ENCODE results near the gene CFAP46.
"Not testable (repeated sequence)": the region's sequence is repeated elsewhere in the genome, so short reads cannot be mapped to it uniquely, and the experiment has no call there.

The CFAP46 gene

DNA sequence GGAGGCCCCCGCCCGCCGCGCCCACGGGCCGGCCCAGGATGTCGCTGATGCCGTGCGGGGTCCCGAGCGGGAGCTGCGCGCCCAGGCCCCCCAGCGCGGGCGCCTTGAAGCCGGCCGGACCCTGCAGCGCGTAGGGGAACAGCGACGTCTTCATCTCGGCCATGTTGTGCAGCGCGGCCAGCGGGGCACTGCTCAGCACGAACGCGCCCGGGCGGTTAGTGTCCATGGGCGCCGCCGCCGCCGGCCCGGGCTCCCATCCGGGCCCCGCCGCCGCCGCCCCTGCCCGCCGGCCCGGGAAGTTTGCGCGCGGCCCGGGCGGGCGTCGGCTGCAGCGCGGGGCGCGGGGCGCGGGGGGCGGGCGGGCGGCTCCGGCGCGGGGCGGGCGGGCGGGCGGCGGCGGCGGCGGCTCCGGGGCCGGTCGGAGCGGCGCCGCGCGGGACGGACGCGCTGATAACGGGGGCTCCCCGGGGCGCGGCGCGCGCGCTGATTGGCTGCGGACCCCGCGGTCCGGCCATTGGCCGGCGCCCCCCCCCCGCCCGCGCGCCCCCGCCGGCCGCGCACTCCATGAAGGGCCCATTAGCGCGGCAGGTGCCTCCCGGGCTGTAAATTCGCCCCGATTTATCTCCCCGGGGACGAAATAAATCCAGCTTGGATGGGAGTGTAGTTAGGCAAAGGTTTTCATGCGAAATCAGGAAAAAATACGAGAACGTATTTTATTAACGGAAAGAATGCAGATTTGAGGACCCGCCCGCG is 156.5 kb downstream of the CFAP46 start, which contains the start of gene NKX6-2:
TSS of gene NKX6-2 (minus strand) at position 425 of the 753 bp plus-strand sequence. CDS start at position 226, 199 bp downstream.
- DNase-seq, result no peak

DNA sequence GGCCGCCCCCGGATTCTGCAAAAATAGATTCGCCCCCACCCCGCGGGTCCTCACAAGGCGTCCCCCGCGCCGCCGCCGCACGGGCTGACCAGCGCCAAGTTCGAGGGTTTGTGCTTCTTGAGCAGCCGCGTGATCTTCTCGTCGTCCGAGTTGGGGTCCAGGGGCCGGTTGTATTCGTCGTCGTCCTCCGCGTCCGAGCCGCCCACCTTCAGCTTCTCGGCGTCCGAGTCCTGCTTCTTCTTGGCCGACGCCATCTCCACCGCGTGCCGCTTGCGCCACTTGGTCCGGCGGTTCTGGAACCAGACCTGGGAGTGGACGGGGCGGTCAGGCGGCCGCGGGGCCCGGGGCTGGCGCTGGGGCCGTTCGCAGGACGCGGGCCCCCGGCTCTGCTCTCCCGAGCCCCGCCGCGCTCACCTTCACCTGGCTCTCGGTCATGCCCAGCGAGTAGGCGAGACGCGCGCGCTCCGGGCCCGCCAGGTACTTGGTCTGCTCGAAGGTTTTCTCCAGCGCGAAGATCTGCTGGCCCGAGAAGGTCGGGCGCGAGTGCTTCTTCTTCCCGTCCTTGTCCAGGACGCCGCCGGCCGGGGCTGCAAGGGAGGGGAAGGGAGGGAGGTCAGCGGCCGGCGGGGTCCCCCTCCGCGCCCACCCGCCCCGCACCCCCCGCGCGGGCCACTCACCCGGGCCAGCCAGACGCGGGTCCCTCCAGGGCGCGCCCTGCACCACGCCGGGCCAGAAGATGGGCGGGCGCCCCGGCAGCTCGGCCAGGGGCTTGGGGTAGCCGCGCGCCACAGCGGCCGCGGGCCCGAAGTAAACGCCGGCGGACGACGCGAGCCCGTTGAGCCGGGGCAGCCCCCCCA is 157.3 kb downstream of the CFAP46 start:
- DNase-seq, result no peak

DNA sequence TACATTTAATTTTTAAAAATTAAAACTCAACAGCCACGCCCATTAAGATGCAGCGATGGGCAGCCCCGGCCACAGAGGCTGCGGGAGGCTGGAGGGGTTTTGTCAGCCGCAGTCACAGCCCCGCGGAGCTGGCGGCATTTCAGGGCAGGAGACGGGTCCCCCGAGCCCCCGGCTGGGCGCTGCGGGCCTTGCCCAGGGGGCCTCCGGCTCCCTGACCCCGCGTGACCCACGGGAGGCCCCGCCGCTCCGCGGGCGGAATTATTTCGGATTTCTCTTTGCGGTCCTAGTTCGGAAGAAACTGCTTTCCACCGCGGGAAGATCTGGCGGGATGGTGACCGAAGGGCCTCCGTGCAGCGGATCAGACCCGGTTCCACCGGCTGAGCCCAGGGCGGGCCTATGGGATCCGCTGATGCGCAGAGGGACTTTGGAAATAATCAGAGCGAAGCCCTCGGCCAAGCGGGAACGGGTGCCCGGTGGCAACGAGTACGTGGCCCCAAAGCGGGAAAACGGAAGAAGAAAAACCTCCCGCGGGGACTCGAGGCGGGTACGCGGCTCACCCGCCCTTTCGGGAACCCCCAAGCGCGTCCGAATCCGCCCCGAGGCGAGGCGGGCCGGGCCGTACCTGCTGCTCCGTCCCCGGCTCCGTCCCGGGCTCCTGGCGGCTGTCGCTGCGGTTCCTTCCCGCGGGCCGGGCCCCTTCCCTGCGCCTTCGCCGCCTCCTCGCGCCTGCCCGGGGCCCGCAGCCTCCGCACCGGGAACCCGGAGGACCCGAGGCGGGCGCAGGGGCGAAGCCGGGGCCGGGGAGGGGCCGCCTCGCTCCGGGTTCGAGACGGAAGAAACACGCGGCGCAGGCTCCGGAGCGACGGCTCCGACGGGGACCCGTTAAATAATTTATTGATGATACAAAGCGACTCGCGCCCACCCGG is 158.2 kb downstream of the CFAP46 start:
- no peak for DNase-seq

DNA sequence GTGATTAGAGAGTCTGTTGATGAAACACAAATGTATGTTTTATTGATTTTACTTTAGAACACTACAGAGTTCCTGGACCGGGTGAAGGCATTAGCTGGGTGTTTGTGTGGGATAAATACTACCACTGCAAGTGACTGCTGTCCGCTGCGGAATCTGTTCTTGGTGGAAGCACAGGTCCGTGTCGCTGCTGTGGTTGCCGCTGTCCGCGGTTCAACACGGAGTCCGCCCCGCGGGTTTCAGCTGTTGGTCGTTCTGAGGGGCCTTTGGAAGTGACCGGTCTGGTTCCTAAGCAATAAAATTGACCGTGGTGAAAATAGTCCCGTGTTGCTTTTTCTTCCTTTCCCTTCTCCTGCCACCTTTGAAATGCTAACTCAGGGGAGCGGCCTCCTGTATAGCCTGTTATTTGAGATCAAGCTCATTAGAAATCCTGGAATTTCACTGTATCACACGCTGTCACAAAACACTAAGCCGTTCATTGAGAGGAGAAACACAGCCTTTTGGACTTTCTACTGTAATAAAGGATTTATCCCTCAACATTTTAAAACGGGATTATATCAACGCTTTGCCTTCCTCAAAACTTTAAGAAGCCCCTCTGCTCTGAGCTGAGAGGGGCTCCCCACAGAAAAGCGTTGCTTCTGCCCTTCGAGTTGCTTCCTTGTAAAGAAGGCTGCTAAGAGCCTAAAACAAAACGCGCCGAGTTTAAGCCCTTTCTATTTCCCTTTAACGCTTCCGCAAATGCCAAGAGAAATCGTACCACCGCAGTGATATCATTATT is 159.0 kb downstream of the CFAP46 start:
- DNase-seq, result no peak

DNA sequence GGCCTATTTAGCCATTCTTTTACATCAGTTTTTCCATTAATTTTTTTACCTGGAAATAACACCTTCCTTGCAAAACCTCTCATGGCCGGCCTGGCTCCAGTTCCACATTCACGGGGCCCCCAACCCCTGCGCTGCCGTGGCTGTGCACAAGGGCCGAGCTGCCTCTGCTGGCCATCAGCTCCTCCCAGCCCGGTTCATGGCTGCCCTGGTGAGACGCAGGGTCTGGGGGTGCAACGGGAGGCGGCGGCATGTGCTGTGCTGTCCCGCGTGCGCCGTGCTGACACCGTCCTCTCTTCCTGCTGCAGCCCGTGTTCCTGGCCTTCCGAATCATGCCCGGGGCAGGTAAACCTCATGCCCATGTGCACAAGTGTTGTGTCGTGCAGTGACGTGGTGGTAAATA is 160.8 kb downstream of the CFAP46 start:
- DNase-seq, result no peak

DNA sequence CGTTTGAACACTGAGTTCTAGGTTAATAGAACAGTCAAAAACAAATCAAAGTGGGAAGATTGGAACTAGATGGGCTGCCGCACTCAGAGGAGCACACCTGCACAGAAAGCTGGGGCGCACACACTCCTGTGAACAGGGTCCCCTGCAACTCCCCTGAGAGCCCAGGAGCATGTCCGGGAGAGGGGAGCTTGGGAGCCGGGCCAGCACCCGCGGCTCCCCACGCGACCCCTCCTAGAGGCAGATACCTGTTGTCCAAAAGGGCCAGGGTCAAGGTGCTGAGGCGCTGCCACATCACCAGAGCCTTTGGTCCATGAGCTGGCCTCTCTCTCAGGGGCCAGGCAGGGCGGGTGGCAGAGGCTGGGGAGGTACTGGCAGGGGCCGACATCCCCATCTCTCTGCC is 162.0 kb downstream of the CFAP46 start:
- DNase-seq, result no peak

DNA sequence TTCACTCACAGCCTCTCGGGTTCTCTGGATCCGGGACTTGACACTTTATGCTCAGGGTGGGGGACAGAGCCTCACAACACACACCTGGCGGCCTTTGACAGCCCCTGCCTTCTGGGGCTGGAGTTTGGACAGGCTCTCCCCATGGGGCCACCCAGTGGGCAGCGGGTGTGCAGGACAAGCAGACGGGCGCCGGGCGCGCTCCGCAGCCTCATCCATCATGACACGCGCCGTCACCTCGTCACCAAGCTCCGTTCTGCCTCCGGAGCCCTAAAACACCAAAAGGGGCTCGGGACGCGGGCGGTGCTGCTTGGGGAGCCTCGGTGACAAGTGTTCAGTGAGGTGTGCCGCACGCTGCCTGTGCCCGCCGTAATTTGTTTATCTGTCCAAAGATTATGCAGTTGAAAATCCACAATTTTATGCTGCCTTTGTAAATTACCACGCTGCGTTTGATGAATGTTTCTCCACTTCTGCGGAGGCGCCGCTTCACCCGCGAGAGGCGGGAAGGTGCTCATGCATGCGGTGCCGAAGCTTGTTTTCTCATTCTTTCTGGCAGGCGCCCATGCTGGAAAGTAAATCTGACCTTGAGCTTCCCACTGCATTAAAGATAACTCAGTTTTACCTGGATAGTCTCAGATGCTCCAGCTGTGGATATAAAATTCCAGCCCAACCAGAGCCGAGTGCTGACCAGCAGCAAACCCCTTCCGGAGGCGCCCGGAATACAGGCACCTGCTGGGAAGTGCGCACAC is 162.6 kb downstream of the CFAP46 start:
- DNase-seq, result no peak

DNA sequence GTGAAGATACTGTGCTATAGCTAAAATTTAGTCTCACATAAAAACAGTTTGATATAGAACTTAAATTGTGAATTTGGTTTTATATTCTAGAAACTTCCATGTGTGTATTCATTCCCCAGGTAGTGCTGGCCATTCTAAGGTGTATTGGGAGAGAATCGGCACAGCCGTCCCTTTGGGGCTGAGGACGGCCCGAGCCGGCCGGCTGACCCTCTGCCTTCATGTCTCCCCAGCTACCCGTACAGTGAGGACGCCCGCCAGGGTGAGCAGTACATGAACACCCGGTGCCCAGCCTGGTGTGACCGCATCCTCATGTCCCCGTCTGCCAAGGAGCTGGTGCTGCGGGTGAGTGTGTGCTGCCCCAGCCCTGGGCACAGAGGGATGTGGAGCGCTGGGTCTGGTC is 164.9 kb downstream of the CFAP46 start:
- DNase-seq, result no peak

DNA sequence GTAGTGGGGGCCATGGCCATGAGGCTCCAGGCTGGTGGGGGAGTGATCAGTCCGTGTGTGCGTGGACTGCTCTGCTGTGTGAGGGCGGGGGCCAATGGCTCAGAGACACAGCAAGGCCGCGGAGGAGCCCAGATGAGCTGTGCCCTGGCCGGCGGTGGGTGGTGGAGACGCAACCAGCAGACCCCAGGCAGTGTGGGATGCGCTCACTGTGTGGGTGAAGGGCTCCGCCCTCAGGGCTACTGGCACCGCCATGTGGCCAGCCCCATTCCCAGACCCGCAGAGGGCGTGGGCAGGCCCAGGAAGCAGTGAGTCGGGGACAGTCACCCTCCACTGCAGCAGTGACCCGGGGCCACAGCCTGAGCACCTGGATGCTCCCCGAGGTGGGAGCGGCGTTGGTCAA is 165.5 kb downstream of the CFAP46 start:
- DNase-seq, result no peak

DNA sequence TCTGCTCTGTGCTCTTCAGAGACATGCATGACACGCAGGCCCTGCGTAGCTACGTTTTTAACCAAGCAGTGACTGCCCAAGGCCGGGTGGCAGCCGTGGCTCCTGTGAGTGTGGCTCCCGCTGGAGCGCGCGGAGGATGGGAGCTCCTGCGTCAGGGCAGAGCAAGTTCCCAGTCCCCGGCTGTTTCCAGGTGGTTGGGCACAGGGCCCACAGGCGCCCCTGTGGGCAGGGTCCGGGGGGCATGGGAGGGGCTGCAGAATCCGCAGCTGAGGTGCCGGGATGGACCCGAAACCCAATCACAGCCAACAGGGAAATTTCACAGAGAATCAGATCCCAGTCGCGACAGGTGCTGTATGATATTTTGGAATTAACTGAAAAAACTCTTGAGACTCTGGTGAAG is 166.2 kb downstream of the CFAP46 start:
- DNase-seq, result no peak

DNA sequence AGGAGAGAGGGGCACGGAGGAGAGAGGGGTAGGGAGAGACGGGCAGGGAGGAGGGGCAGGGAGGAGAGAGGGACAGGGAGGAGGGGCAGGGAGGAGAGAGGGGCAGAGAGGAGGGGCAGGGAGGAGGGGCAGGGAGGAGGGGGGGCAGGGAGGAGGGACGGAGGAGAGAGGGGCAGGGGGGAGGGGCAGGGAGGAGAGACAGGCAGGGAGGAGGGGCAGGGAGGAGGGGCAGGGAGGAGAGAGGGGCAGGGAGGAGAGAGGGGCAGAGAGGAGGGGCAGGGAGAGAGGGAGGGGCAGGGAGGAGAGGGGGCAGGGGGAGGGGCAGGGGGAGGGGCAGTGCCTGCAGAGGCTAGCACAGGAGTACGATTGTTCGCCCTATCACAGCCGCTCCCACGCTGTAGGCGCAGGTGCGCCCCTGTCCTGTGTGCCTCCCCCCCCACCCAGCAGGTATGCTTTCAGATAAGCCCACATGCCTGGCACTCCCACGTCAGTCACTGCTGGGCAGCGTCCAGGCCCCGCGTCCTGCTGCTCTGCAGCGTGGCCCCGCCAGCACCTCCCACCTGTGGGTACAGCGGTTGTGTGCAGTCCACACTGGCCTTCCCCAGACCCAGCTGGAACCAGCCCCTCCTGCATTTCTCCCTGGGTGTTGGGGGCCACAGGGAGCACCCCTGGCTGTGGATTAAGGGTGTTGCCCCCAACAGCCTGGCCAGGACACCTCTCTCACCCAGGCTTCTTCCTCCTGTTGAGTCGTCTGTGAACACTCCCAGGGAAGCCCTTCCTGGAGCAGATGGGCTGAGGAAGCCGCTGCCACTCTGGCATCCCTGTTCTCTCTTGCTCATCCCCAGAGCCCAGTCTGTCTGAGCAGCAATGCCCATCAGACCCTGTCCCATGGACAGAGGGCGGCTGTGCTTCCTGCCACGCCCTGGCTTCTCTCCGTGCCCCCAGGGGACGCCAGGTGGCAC is 167.2 kb downstream of the CFAP46 start:
- no peak for DNase-seq

DNA sequence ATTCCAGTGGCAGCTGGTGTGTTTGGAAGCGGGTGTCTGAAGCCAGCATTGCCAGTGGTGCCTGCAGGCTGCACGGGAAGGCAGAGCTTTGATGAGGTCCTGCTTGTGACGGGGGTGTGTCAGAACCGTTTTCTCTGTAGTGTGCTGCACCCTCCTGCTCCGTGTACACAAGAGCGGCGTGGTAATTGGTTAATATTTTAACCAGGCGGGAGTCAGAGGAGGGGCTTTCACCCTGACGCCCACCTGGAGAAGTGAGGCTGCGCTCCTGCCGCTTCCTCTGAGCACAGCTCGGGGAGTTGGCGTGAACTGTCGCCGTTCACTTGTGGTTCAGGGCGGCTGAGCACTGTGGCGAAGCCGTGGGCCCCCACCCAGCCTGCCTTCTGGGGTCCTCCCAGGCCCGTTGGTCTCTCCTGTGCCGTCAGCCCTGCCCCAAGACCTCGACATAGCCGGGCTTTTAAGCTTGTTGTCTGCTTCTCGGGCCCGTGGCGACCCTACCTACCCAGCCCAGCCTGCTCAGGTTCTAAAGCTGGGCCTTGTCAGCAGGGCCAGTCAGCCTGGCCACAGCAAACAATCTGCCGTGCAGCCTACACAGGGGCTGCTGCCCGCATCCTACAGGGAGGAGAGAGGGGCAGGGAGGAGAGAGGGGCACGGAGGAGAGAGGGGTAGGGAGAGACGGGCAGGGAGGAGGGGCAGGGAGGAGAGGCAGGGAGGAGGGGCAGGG is 168.0 kb downstream of the CFAP46 start:
- DNase-seq, result no peak

DNA sequence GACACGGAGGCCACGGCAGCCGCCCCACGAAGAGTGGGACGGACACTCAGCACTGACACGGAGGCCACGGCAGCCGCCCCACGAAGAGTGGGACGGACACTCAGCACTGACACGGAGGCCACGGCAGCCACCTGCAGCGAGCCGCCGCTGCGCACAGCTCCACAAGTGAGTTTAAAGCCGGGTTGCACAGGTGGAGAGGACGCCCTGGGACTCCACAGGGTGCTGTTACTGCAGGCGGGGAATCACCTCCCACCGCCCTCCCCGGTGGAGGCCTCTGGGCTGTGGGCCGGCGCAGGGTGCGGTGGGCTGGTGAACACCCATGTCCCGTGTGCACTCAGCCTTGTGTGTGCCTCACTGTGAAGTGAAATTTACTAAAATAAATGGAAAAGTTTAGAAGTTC is 169.6 kb downstream of the CFAP46 start:
- not testable (repeated sequence) for DNase-seq

DNA sequence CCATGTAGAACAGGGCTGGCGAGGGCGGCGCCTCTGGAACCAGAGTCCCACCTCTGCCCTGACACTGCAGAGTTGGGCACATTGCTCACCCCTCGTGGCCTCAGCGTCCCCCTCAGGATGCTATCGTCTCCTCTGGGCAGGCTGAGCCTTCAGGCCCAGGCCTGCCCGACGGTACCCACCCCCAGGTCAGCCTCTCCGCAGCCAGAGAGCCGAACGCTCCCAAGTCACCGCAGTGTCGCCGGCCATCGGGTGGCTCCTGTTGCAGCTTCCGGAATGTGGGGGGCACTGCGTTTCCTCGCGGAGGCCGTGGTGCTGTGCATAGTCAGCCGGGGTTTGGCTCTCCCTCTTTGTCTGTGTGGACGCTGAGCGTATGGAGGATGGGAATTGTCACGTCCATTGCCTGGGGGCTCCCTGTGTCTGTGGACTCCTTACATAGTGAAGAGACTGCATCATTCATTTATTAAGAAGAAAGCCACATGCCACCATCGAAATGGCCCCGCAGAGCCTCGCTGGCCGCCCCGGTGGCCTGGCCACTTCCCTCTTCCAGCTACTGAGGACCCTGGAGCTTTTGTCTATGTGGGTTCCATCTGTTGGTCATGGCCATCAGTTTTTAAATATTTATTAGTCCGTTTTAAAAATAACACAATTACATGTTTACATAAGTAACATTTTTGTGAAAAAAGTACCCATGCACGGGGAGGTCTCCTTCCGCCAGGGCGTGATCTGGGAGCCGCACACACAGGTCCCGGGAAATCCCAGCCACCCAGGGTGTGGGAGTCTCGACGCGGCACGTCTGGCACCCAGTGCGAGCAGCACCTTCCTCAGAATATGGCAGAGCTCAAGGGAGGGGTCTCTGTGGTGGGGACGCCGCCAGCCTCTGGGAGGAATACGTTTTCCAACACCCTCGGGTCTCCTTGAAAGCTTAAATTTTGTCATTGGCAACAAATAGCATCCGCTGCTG is 172.0 kb downstream of the CFAP46 start:
- DNase-seq, result no peak

DNA sequence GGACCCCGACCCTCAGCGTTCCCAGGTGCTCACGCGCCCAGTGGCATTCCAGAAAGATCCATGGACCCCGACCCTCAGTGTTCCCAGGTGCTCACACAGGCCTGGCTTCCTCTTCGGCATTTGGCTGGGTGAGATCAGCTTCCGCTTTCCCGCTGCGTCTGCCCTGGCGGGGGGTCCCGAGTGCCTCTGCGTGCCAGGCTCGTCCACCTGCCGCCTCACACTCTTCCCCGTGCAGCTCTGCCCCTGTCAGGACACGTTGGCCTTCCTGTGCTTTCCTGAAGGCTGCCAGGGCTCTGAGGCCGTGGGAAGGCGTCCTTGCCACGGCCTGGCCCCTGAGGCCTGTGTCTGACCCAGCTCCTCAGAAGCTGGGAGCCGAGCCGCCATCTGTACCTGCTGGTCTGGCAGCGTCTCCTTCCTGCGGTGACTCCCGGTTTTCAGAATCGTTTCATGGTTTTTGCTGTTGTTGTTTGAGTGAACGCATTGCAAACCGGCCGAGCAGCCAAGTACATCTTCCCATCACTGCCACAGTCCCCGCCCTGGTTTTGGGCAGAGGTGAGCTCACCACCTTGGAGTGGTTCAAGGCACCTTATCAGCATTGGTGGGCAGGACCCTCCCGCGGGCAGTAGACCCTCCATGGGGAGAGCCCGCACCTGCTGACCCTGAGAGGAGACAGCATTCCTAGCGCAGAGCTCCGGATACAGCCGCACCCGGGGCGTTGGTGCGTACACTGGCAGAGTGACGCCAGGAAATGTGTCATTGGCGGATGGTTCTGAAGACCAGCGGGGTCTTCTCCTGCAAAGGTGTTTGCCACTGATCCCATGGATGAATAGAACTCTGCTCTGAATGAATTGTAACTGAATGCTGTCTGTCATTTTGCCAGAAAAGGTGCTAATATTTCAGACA is 173.8 kb downstream of the CFAP46 start:
- no peak for DNase-seq

DNA sequence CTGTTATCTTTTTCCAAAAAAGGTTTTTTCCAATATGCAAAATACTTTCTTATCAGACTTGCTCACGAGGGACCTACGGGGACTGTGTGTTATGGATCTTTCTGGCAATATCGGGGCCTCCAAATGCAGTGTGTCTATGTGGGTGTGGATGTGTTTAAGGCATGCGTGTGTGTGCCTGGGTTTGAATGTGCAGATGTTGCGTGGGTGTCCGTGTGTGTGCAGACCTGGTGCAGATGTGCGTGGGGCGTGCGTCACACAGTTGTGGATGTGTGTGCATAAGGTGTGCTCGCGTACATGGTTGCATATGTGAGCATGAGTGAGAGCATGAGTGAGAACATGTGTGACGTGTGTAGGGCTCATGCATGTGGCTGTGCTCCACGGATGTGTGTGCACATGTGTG is 176.1 kb downstream of the CFAP46 start:
- DNase-seq, result no peak

DNA sequence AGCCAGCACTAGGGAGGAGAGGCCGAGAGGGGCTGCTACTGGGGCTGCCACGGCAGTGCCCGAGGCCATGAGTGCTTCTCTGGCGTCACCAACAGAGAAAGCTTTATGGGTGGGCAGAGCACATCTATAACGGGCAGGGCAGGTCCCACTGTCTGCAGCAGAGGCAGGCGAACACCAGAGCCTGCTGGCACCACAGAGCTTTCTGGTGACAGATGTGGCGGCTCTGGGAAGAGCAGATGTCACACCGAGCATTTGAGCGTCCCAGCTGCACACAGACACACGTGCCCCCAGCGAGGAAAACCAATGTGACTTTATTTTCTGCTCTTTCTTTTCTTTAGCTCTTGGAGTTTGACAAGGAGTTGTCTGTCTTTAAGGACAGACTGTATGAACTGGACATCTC is 176.9 kb downstream of the CFAP46 start:
- no peak for DNase-seq

All from MV-4-11 (cell line).